ENCODE results near the gene GNG7. TPM values are rescaled to one million over a fixed set of nuclear protein-coding genes. Genes with fewer than 3 reads are reported as not detected.

Gene GNG7
- total RNA-seq, 1 experiment from 2014 or later, result 7.7 TPM

DNA sequence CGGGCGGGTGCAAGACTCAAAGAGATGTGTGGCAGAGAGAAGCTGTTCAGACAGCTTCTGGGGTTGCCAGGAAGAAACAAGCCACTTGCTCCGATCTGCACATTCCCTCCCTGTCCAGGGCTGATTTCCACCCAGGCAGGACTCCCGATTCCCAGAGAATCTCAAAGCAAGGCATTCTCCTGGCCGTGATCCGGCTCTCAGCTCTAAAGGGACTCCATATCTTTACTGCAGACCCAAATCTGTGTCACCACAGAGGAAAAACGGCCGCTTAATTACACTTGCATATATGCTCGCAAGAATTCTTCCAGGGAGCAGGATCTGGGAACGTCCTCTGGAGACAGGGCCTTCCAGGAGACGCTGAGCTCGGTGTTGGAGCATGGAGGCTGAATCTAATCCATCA lies 25.7 kb downstream of the GNG7 start:
- Histone ChIP-seq H2BK20ac (ENCODE audit: low read depth, low read length, poor library complexity, severe bottlenecking) (no peak overlapping the region), H3K4ac (ENCODE audit: low read depth, low read length) (no peak overlapping the region), H3K14ac (ENCODE audit: insufficient read depth, low read length) (no peak overlapping the region), H2AFZ (ENCODE audit: low read length) (no peak overlapping the region), H2BK5ac (ENCODE audit: insufficient read length, low read length) (no peak overlapping the region), H4K5ac (ENCODE audit: insufficient read length, low read depth, low read length) (no peak overlapping the region), H2AK5ac (ENCODE audit: insufficient read length, low read length) (no peak overlapping the region), H3K56ac (ENCODE audit: insufficient read length, low read depth, low read length) (no peak overlapping the region), H2BK12ac (ENCODE audit: insufficient read length, low read depth, low read length) (no peak overlapping the region), H4K20me1 (ENCODE audit: control insufficient read depth, insufficient read depth, insufficient read length) (no peaks in the 10 kb centered on the region), H3K27ac (ENCODE audit: insufficient read length, low read depth, low read length) (no peak overlapping the region), H3K4me2 (ENCODE audit: insufficient read depth, insufficient read length, low read length) (no peak overlapping the region), H2BK120ac (ENCODE audit: low read depth, low read length, poor library complexity, severe bottlenecking) (no peak overlapping the region), H3K4me1 (ENCODE audit: insufficient read depth, low read length) (peaks cover 4% of the 10 kb centered on the region; the same call in 1 of the 2 replicates), H3K9ac (ENCODE audit: extremely low read depth, insufficient read length, low read length) (no peak overlapping the region), H2BK15ac (ENCODE audit: low read depth, low read length) (no peak overlapping the region), H3K23ac (ENCODE audit: insufficient read length, low read depth, low read length) (no peak overlapping the region), H3K79me2 (ENCODE audit: insufficient read depth, low read length) (no peaks in the 10 kb centered on the region), H3K23me2 (ENCODE audit: insufficient read length, low read depth, low read length, poor library complexity, severe bottlenecking) (no peaks in the 10 kb centered on the region), H3K79me1 (ENCODE audit: insufficient read depth, low read depth, low read length, poor library complexity, severe bottlenecking) (no peaks in the 10 kb centered on the region), H4K8ac (replicated peaks; ENCODE audit: insufficient read length, low read depth, low read length) (no peak overlapping the region), H4K91ac (ENCODE audit: insufficient read length, low read depth, low read length) (no peak overlapping the region), H3K9me3 (ENCODE audit: control insufficient read depth, low read depth, low read length) (no peaks in the 10 kb centered on the region), H3K18ac (ENCODE audit: insufficient read length, low read depth, low read length) (no peak overlapping the region), H3T11ph (ENCODE audit: low read length) (no peak overlapping the region), H3K27me3 (ENCODE audit: insufficient read depth, low read length) (no peaks in the 10 kb centered on the region)
- Mint-ChIP-seq H3K9me3 (peaks cover 0 to 2% of the 10 kb centered on the region in 2 experiments; a peak in 2 of 5 replicates), H3K4me1 (peaks cover 12 to 20% of the 10 kb centered on the region in 2 experiments), H3K4me3 (no peak overlapping the region), H3K27ac (peak overlapping the region in 1 of 3 experiments; percentile 54; a peak in 1 of 7 replicates), H3K36me3 (ENCODE audit: insufficient read depth in 1 of 3, low read depth in 3 of 3) (peaks cover 0 to 5% (median 5%) of the 10 kb centered on the region in 3 experiments; a peak in 5 of 7 replicates), H3K27me3 (ENCODE audit: low read depth) (peaks cover 34% of the 10 kb centered on the region)
- WGBS (ENCODE audit: extremely low coverage, insufficient read length, low lambda C conversion rate), result no CpG with 5 or more reads among the region's 12 CpGs
- DNase-seq, result no peak
- TF ChIP-seq, protein P1, sequence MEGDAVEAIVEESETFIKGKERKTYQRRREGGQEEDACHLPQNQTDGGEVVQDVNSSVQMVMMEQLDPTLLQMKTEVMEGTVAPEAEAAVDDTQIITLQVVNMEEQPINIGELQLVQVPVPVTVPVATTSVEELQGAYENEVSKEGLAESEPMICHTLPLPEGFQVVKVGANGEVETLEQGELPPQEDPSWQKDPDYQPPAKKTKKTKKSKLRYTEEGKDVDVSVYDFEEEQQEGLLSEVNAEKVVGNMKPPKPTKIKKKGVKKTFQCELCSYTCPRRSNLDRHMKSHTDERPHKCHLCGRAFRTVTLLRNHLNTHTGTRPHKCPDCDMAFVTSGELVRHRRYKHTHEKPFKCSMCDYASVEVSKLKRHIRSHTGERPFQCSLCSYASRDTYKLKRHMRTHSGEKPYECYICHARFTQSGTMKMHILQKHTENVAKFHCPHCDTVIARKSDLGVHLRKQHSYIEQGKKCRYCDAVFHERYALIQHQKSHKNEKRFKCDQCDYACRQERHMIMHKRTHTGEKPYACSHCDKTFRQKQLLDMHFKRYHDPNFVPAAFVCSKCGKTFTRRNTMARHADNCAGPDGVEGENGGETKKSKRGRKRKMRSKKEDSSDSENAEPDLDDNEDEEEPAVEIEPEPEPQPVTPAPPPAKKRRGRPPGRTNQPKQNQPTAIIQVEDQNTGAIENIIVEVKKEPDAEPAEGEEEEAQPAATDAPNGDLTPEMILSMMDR (conservative IDR thresholded peaks at IDR 0.05), result no peak
